ENCODE results near the gene NRIP3. TPM values are rescaled to one million over a fixed set of nuclear protein-coding genes. Genes with fewer than 3 reads are reported as not detected.

Gene NRIP3
- total RNA-seq, 4 donors from 2014 or later, result 0.23 to 2.7 (median 0.89) TPM

DNA sequence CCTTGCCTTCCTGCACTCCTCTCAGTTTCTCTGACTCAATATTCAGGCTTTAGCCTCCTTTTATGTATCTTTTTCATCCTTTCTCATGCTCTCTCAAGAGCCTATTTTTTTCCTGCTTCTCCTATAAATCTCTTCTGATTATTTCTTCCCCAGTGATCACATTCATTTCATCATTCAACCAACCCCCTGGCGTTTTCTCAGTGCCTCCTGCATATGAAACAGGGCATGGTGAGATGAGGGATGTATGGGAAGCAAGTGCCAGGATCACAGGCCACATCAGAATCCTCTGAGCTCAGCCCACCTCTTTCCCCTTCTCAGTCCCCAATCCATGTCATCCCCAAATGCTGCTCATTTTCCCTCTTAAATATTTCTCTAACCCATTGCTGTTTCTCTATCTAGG is 38.7 kb upstream of the NRIP3 start:
- Histone ChIP-seq H3K36me3 (no peaks in the 10 kb centered on the region), H3K4me1 (no peaks in the 10 kb centered on the region), H3K4me3 (no peak overlapping the region), H3K9me3 (no peaks in the 10 kb centered on the region), H3K27me3 (no peaks in the 10 kb centered on the region), H3K27ac (no peak overlapping the region)
- WGBS, result 83% methylated on average over 1 of the region's 1 CpG
- no peak for DNase-seq (ENCODE audit: low spot score in 2 of 2)
- no peak for TF ChIP-seq POLR2A (IDR thresholded peaks at IDR 0.05)
- TF ChIP-seq POLR2AphosphoS5 (IDR thresholded peaks at IDR 0.05), result no peak
- TF ChIP-seq EP300 (IDR thresholded peaks at IDR 0.05), result no peak
- TF ChIP-seq CTCF (IDR thresholded peaks at IDR 0.05), result no peak

DNA sequence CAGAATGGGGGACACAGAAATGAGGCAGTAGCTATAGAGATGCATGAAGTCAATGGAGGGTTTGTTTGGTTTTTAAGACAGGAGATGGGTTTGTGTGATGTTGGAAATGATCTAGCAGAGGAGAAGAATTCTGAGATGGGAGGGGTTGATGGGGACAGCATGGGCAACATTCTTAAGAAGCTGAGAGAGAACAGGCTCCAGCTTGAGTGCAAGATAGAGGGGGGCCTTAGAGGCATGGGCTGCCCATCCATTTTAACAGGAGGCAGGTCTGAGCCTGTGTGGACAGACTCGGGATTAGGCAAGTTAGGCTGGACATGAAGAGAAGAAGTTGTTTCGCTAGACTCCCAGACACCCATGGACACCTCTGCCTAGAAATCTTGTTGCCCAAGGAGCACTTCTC is 37.9 kb upstream of the NRIP3 start:
- WGBS, result 70% methylated on average over 2 of the region's 2 CpGs
- no peak for DNase-seq (ENCODE audit: low spot score in 2 of 2)
- no peaks in the 10 kb centered on the region for H3K27me3 ChIP-seq

GRCh38 chr11:9040410-9040809 is 36.6 kb upstream of the NRIP3 start:
- H3K9me3 ChIP-seq, result no peaks in the 10 kb centered on the region
- no peaks in the 10 kb centered on the region for H3K4me1 ChIP-seq
- no peak overlapping the region for H3K4me3 ChIP-seq
- no peaks in the 10 kb centered on the region for H3K27me3 ChIP-seq
- TF ChIP-seq EP300 (IDR thresholded peaks at IDR 0.05) (no peak), CTCF (IDR thresholded peaks at IDR 0.05) (no peak), POLR2AphosphoS5 (IDR thresholded peaks at IDR 0.05) (no peak), POLR2A (IDR thresholded peaks at IDR 0.05) (no peak)
- no peaks in the 10 kb centered on the region for H3K36me3 ChIP-seq
- no peak overlapping the region for H3K27ac ChIP-seq
- DNase-seq (ENCODE audit: low spot score in 2 of 2), result no peak
- WGBS, result 91% methylated on average over 10 of the region's 10 CpGs

More for the DNA sequence above, 37.9 kb upstream of the NRIP3 start:
- H3K36me3 ChIP-seq, result no peaks in the 10 kb centered on the region
- TF ChIP-seq POLR2AphosphoS5 (IDR thresholded peaks at IDR 0.05) (no peak), CTCF (IDR thresholded peaks at IDR 0.05) (no peak)
- no peaks in the 10 kb centered on the region for H3K4me1 ChIP-seq
- no peak overlapping the region for H3K4me3 ChIP-seq
- no peaks in the 10 kb centered on the region for H3K9me3 ChIP-seq
- H3K27ac ChIP-seq, result no peak overlapping the region

- WGBS, result 97% methylated on average over 19 of the region's 19 CpGs
- no peak for DNase-seq (ENCODE audit: low spot score in 2 of 2)
- TF ChIP-seq CTCF (IDR thresholded peaks at IDR 0.05), result no peak
- no peak for TF ChIP-seq POLR2AphosphoS5 (IDR thresholded peaks at IDR 0.05)
- TF ChIP-seq EP300 (IDR thresholded peaks at IDR 0.05), result no peak
- TF ChIP-seq POLR2A (IDR thresholded peaks at IDR 0.05), result no peak
- Histone ChIP-seq H3K27ac (no peak overlapping the region), H3K4me1 (no peaks in the 10 kb centered on the region), H3K9me3 (no peaks in the 10 kb centered on the region), H3K4me3 (no peak overlapping the region), H3K27me3 (no peaks in the 10 kb centered on the region), H3K36me3 (no peaks in the 10 kb centered on the region)
Measured at GRCh38 chr11:9039863-9040262, 36.1 kb upstream of the NRIP3 start.

GRCh38 chr11:9039198-9039597 is 35.4 kb upstream of the NRIP3 start:
- WGBS, result 88% methylated on average over 9 of the region's 9 CpGs
- Histone ChIP-seq H3K4me1 (no peaks in the 10 kb centered on the region), H3K27ac (no peak overlapping the region), H3K4me3 (no peak overlapping the region), H3K9me3 (no peaks in the 10 kb centered on the region), H3K27me3 (no peaks in the 10 kb centered on the region), H3K36me3 (no peaks in the 10 kb centered on the region)
- TF ChIP-seq POLR2A (IDR thresholded peaks at IDR 0.05), result no peak
- no peak for DNase-seq (ENCODE audit: low spot score in 2 of 2)

DNA sequence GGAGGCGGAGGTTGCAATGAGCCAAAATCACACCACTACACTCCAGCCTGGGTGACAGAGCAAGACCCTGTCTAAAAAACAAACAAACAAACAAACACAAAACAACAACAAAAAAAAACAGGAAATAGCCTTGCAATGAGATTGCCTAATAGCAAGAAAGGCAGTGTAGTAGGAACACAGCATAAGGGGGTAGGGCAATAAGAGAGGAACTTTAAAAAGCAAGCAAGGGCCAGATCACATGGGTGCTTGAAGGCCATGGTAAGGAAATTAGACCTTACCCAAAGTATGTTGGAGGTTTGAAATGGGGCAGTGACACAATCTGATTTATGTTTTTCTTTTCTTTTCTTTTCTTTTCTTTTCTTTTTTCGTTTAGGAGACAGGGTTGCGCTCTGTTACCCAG is 34.7 kb upstream of the NRIP3 start:
- Histone ChIP-seq H3K36me3 (no peaks in the 10 kb centered on the region), H3K9me3 (no peaks in the 10 kb centered on the region), H3K4me1 (no peaks in the 10 kb centered on the region), H3K4me3 (no peak overlapping the region), H3K27me3 (no peaks in the 10 kb centered on the region), H3K27ac (no peak overlapping the region)
- TF ChIP-seq POLR2AphosphoS5 (IDR thresholded peaks at IDR 0.05) (no peak), EP300 (IDR thresholded peaks at IDR 0.05) (no peak), CTCF (IDR thresholded peaks at IDR 0.05) (no peak), POLR2A (IDR thresholded peaks at IDR 0.05) (no peak)
- WGBS, result 89% methylated on average over 3 of the region's 3 CpGs
- DNase-seq (ENCODE audit: low spot score in 2 of 2), result no peak
